NB4 (cell line): ENCODE results near the gene ARSI.

Experiments
- CTCF ChIP-seq: IDR thresholded peaks from one replicate; pipeline ENCODE4 v1.5.1; 2012; ENCODE audit warnings: low read depth, low read length
- POLR2A ChIP-seq: IDR thresholded peaks from 2 replicates; pipeline ENCODE4 v1.6.1; 2011; ENCODE audit warnings: mild to moderate bottlenecking; ENCODE audit not compliant: insufficient read length; ENCODE audit errors: extremely low read depth

- TF ChIP-seq CTCF (no peak), POLR2A (no peak)
Measured at GRCh38 chr5:150323092-150323491, 20.4 kb upstream of the ARSI start.
